CD14-positive monocyte (primary cell): ENCODE data around the gene PTPRN2. TPM values are rescaled to one million over a fixed set of nuclear protein-coding genes. Genes with fewer than 3 reads are reported as not detected.

ENCODE experiments used
- DNase-seq, 3 donors: peaks; one replicate each; pipeline ENCODE4 v3.0.0-alpha.2; 2011 to 2022
- H2AFZ ChIP-seq: 2 replicates; pipeline ENCODE4 v1.6.0; 2012; ENCODE audit warnings: mild to moderate bottlenecking, low read depth, low read length, inconsistent platforms; ENCODE audit not compliant: insufficient read depth, poor library complexity, severe bottlenecking
- H3K27ac ChIP-seq, 2 donors: 1 replicate in 1 of 2; 2 replicates in 1 of 2; pipeline ENCODE4 v1.5.1; 2012 to 2013; ENCODE audit warnings: low read length in 2 of 2, control low read depth in 1 of 2, inconsistent platforms in 1 of 2, low read depth in 1 of 2, mild to moderate bottlenecking in 1 of 2
- H3K27me3 ChIP-seq, 2 donors: one replicate each; pipeline versions ENCODE4 v1.6.0 to v1.6.1; 2011 to 2013; ENCODE audit warnings: low read length in 2 of 2; ENCODE audit not compliant: control insufficient read depth in 2 of 2, insufficient read depth in 2 of 2
- H3K36me3 ChIP-seq, 2 donors: replicated peaks in 1 of 2; 1 replicate in 1 of 2; 2 replicates in 1 of 2; pipeline versions ENCODE4 v1.5.1 to v1.6.1; 2012 to 2013; ENCODE audit warnings: low read length in 2 of 2, control low read depth in 1 of 2, inconsistent platforms in 1 of 2, mild to moderate bottlenecking in 1 of 2; ENCODE audit not compliant: insufficient read depth in 2 of 2, control insufficient read depth in 1 of 2
- H3K4me1 ChIP-seq, 2 donors: 1 replicate in 1 of 2; 2 replicates in 1 of 2; pipeline versions ENCODE4 v1.5.1 to v1.6.1; 2012 to 2013; ENCODE audit warnings: low read length in 2 of 2, control low read depth in 1 of 2, inconsistent platforms in 1 of 2, mild to moderate bottlenecking in 1 of 2, moderate library complexity in 1 of 2; ENCODE audit not compliant: insufficient read depth in 2 of 2, control insufficient read depth in 1 of 2
- H3K4me2 ChIP-seq: replicated peaks from 2 replicates; pipeline ENCODE3; 2012; ENCODE audit warnings: low read length, moderate library complexity, mild to moderate bottlenecking; ENCODE audit not compliant: poor library complexity, severe bottlenecking; ENCODE audit errors: extremely low read depth
- H3K4me3 ChIP-seq, 3 experiments: fragments of 200-600 bp in 1 of 3; sonication (generic) in 1 of 3; replicated peaks in 1 of 3; 1 replicate in 2 of 3; 2 replicates in 1 of 3; pipeline ENCODE4 v1.5.1; 2011 to 2013; ENCODE audit warnings: low read length in 3 of 3, mild to moderate bottlenecking in 3 of 3, control low read depth in 2 of 3, low read depth in 2 of 3, inconsistent platforms in 1 of 3, moderate library complexity in 1 of 3
- H3K79me2 ChIP-seq: 2 replicates; pipeline ENCODE4 v1.6.0; 2012; ENCODE audit warnings: mild to moderate bottlenecking, control low read depth, inconsistent platforms, low read length, moderate library complexity; ENCODE audit not compliant: insufficient read depth
- H3K9ac ChIP-seq: 2 replicates; pipeline ENCODE4 v1.6.0; 2017; ENCODE audit warnings: low read length, mild to moderate bottlenecking; ENCODE audit not compliant: insufficient read depth, poor library complexity, severe bottlenecking
- H3K9me3 ChIP-seq, 2 donors: replicated peaks in 1 of 2; 1 replicate in 1 of 2; 2 replicates in 1 of 2; pipeline versions ENCODE4 v1.5.1 to v1.6.1; 2012 to 2013; ENCODE audit warnings: low read length in 2 of 2, control low read depth in 1 of 2; ENCODE audit not compliant: control insufficient read depth in 1 of 2, insufficient read depth in 1 of 2
- H4K20me1 ChIP-seq: 2 replicates; pipeline ENCODE4 v1.6.0; 2012; ENCODE audit warnings: mild to moderate bottlenecking, low read length, control low read depth, moderate library complexity; ENCODE audit not compliant: insufficient read depth
- H3K27ac Mint-ChIP-seq, 7 donors: one replicate each; pipeline ENCODE4 v1.8.0; 2020; ENCODE audit warnings: mild to moderate bottlenecking in 7 of 7, mixed read lengths in 7 of 7, moderate library complexity in 6 of 7, inconsistent platforms in 2 of 7
- H3K27me3 Mint-ChIP-seq, 3 donors: one replicate each; pipeline ENCODE4 v1.8.0; 2021 to 2022; ENCODE audit warnings: low read depth in 3 of 3, mild to moderate bottlenecking in 3 of 3, mixed read lengths in 3 of 3, moderate library complexity in 3 of 3, inconsistent platforms in 1 of 3
- H3K36me3 Mint-ChIP-seq, 2 donors: one replicate each; pipeline ENCODE4 v1.8.0; 2020; ENCODE audit warnings: mixed read lengths in 2 of 2, inconsistent platforms in 1 of 2, mild to moderate bottlenecking in 1 of 2
- H3K4me1 Mint-ChIP-seq: one replicate; pipeline ENCODE4 v1.8.0; 2020; ENCODE audit warnings: mild to moderate bottlenecking, mixed read lengths
- H3K4me3 Mint-ChIP-seq, 2 donors: one replicate each; pipeline ENCODE4 v1.8.0; 2020; ENCODE audit warnings: mild to moderate bottlenecking in 2 of 2, mixed read lengths in 2 of 2, moderate library complexity in 1 of 2
- H3K9me3 Mint-ChIP-seq, 7 donors: one replicate each; pipeline ENCODE4 v1.8.0; 2020 to 2022; ENCODE audit warnings: mixed read lengths in 7 of 7, mild to moderate bottlenecking in 6 of 7, moderate library complexity in 6 of 7, inconsistent platforms in 2 of 7
- WGBS: methylation state at CpG from one replicate; pipeline ENCODE4 v1.1.5; 2013; ENCODE audit warnings: missing lambda C conversion rate; ENCODE audit not compliant: insufficient coverage; 5-methylcytosine and 5-hydroxymethylcytosine counted together
- intact Hi-C, 2 donors: fragments of 100-400 bp; cut with micrococcal nuclease; formaldehyde crosslinking; loops; one replicate each; pipeline versions ENCODE4 v1.15.0 to v1.15.1; 2023
- polyA plus RNA-seq, 3 donors: library from polyadenylated mRNA; depleted of rRNA in 1 of 3; unstranded in 2 of 3; stranded (reverse) in 1 of 3; fragments of 300-500 nt in 2 of 3; fragments of >200 nt in 1 of 3; fragmentation: Illumina TruSeq in 2 of 3; gene quantifications; 1 replicate in 2 of 3; 2 replicates in 1 of 3; pipeline ENCODE4 v1.2.3, GENCODE V29; 2012 to 2021
- TF ChIP-seq, protein P1 (sequence below): fragments of 200-600 bp; IDR thresholded peaks from one replicate; pipeline ENCODE4 v1.8.0; 2022; ENCODE audit warnings: antibody characterized with exemption, mild to moderate bottlenecking

Gene PTPRN2
- polyA plus RNA-seq, 3 donors: 0.25 to 1.4 (median 0.97) TPM

DNA sequence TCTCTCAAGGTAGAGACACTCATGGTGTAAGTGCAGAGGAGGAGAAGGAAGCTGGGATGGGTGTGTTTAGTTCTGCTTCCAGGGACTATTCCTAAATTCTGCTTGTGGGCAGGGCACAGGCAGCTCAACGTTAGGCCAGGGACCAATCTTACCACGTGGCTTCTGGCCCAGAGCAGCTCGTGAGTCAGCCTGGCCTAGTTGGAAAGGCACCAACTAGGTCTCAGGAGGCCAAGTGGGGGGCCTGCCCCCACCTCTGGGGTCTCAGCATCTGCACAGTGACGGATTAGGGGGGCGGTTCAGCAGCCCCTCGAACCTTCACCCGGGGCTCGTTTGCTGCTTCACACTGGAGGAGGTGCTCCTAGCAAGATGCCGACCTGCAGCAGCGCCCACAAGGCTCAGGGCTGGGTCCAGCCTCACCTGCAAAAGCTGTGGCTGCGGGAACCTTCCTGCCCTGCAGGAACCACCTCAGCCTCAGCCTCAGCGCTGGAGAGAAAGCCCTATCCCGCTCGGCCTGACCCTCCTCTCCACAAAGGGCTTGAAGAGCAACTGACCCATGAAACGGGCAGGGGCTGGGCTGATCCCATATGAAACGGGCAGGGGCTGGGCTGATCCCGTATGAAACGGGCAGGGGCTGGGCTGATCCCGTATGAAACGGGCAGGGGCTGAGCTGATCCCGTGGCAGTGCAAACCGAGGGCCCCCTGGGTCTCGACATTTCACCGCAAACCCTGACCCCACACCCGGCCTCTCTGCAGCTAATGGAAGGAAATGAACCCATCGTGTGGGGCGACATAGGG is 803.4 kb downstream of the PTPRN2 start:
- no peak overlapping the region for H3K9ac ChIP-seq
- H3K4me1 ChIP-seq: no peaks in the 10 kb centered on the region
- H3K79me2 ChIP-seq: no peaks in the 10 kb centered on the region
- H3K36me3 Mint-ChIP-seq: no peaks in the 10 kb centered on the region
- no peaks in the 10 kb centered on the region for H3K36me3 ChIP-seq
- H3K4me3 Mint-ChIP-seq: no peak overlapping the region
- H3K27ac Mint-ChIP-seq: no peak overlapping the region
- H3K27ac ChIP-seq: no peak overlapping the region
- H3K4me3 ChIP-seq: no peak overlapping the region
- H2AFZ ChIP-seq: no peak overlapping the region
- no peak for DNase-seq
- 87% methylated on average over 25 of the region's 27 CpGs for WGBS
- H3K27me3 Mint-ChIP-seq: peaks cover 0 to 3% (median 0%) of the 10 kb centered on the region in 3 donors
- peaks cover 0 to 5% (median 2%) of the 10 kb centered on the region in 7 donors for H3K9me3 Mint-ChIP-seq
- intact Hi-C loops: no loop called here
- H3K4me1 Mint-ChIP-seq: no peaks in the 10 kb centered on the region
- peaks cover 0 to 7% of the 10 kb centered on the region in 2 donors for H3K9me3 ChIP-seq
- no peaks in the 10 kb centered on the region for H3K27me3 ChIP-seq
- H3K4me2 ChIP-seq: no peak overlapping the region
- H4K20me1 ChIP-seq: no peaks in the 10 kb centered on the region
- TF ChIP-seq, protein P1, sequence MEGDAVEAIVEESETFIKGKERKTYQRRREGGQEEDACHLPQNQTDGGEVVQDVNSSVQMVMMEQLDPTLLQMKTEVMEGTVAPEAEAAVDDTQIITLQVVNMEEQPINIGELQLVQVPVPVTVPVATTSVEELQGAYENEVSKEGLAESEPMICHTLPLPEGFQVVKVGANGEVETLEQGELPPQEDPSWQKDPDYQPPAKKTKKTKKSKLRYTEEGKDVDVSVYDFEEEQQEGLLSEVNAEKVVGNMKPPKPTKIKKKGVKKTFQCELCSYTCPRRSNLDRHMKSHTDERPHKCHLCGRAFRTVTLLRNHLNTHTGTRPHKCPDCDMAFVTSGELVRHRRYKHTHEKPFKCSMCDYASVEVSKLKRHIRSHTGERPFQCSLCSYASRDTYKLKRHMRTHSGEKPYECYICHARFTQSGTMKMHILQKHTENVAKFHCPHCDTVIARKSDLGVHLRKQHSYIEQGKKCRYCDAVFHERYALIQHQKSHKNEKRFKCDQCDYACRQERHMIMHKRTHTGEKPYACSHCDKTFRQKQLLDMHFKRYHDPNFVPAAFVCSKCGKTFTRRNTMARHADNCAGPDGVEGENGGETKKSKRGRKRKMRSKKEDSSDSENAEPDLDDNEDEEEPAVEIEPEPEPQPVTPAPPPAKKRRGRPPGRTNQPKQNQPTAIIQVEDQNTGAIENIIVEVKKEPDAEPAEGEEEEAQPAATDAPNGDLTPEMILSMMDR: no peak

GRCh38 chr7:157782041-157782440 is 805.6 kb downstream of the PTPRN2 start:
- no peak overlapping the region for H3K4me3 ChIP-seq
- no peak overlapping the region for H2AFZ ChIP-seq
- 97% methylated on average over 12 of the region's 12 CpGs for WGBS
- no peaks in the 10 kb centered on the region for H3K4me1 ChIP-seq
- H3K79me2 ChIP-seq: no peaks in the 10 kb centered on the region
- peaks cover 0 to 5% (median 2%) of the 10 kb centered on the region in 7 donors for H3K9me3 Mint-ChIP-seq
- no peak overlapping the region for H3K4me2 ChIP-seq
- peaks cover 0 to 3% (median 0%) of the 10 kb centered on the region in 3 donors for H3K27me3 Mint-ChIP-seq
- H3K4me1 Mint-ChIP-seq: no peaks in the 10 kb centered on the region
- H3K4me3 Mint-ChIP-seq: no peak overlapping the region
- no peak overlapping the region for H3K27ac ChIP-seq
- no peaks in the 10 kb centered on the region for H3K36me3 ChIP-seq
- H3K9ac ChIP-seq: no peak overlapping the region
- intact Hi-C loops: no loop called here
- peaks cover 0 to 7% of the 10 kb centered on the region in 2 donors for H3K9me3 ChIP-seq
- no peaks in the 10 kb centered on the region for H4K20me1 ChIP-seq
- no peaks in the 10 kb centered on the region for H3K36me3 Mint-ChIP-seq
- no peak for DNase-seq
- H3K27me3 ChIP-seq: no peaks in the 10 kb centered on the region
- no peak overlapping the region for H3K27ac Mint-ChIP-seq
- TF ChIP-seq, protein P1: no peak
